Endothelial cell of umbilical vein (primary cell): ENCODE data around the gene LRRC71. TPM values are rescaled to one million over a fixed set of nuclear protein-coding genes. Genes with fewer than 3 reads are reported as not detected.
A peak's percentile ranks its signal among the peaks of the same experiment; 100 is the strongest.

Experiments used
- BruUV-seq: library from RNA; stranded (reverse); fragments of 400-500 nt; replicated peaks from 2 replicates; lab custom pipeline; 2021; lab: Mats Ljungman, UMichigan
- CTCF ChIA-PET: fragments of 300-600, 350-600 bp; sonication (Branson Sonifier 250); formaldehyde crosslinking; loops from one replicate; lab custom pipeline; 2021; ENCODE audit warnings: antibody characterized with exemption, inconsistent platforms; lab: Charles Lee
- POLR2A ChIA-PET: fragments of 300-600, 350-600 bp; sonication (Branson Sonifier 250); formaldehyde crosslinking; loops from one replicate; lab custom pipeline; 2021; ENCODE audit warnings: antibody characterized with exemption, inconsistent platforms; lab: Charles Lee
- DNase-seq: peaks from one replicate; pipeline ENCODE4 v3.0.0-alpha.2; 2011; ENCODE audit warnings: low read depth, low spot score
- FAIRE-seq: peaks from 2 replicates; lab custom pipeline; 2011; peaks lifted over from hg19 to GRCh38; lab: Jason Lieb, UNC
- H2AFZ ChIP-seq: 2 replicates; pipeline ENCODE4 v1.6.0; 2012; ENCODE audit warnings: low read depth, low read length, control low read depth, inconsistent platforms
- H3K27ac ChIP-seq: 2 replicates; pipeline ENCODE4 v1.5.1; 2011; ENCODE audit warnings: low read depth, mild to moderate bottlenecking, control low read depth, low read length, moderate library complexity; ENCODE audit not compliant: insufficient read depth
- H3K27me3 ChIP-seq, 2 experiments: 2 replicates each; pipeline versions ENCODE4 v1.6.0 to v1.6.1; 2011; ENCODE audit warnings: low read length in 2 of 2, mixed read lengths in 1 of 2; ENCODE audit not compliant: control insufficient read depth in 2 of 2, insufficient read depth in 2 of 2
- H3K36me3 ChIP-seq, 2 experiments: 2 replicates in 1 of 2; 3 replicates in 1 of 2; pipeline ENCODE4 v1.5.1; 2011; ENCODE audit warnings: low read length in 2 of 2, mild to moderate bottlenecking in 1 of 2, moderate library complexity in 1 of 2; ENCODE audit not compliant: control insufficient read depth in 2 of 2, insufficient read depth in 2 of 2; ENCODE audit errors: extremely low read depth in 1 of 2
- H3K4me1 ChIP-seq: 3 replicates; pipeline ENCODE4 v1.5.1; 2011; ENCODE audit warnings: mild to moderate bottlenecking, low read length; ENCODE audit not compliant: control insufficient read depth, insufficient read depth; ENCODE audit errors: extremely low read depth
- H3K4me2 ChIP-seq: 2 replicates; pipeline ENCODE4 v1.6.1; 2011; ENCODE audit warnings: low read length, control low read depth, mixed read lengths; ENCODE audit not compliant: insufficient read depth
- H3K4me3 ChIP-seq, 3 experiments: fragments of 200-600 bp in 1 of 3; sonication (generic), shearing (Covaris generic) in 1 of 3; replicated peaks in 1 of 3; 2 replicates each; pipeline ENCODE4 v1.5.1; 2011 to 2016; ENCODE audit warnings: control low read depth in 3 of 3, low read length in 3 of 3, mild to moderate bottlenecking in 2 of 3, inconsistent platforms in 1 of 3, low read depth in 1 of 3, moderate library complexity in 1 of 3; ENCODE audit not compliant: insufficient read depth in 1 of 3
- H3K79me2 ChIP-seq: 2 replicates; pipeline ENCODE4 v1.6.0; 2012; ENCODE audit warnings: low read length, inconsistent platforms; ENCODE audit not compliant: control insufficient read depth, insufficient read depth
- H3K9ac ChIP-seq: replicated peaks from 2 replicates; pipeline ENCODE3; 2011; ENCODE audit warnings: low read length, control low read depth; ENCODE audit not compliant: insufficient read depth; ENCODE audit errors: extremely low read depth
- H3K9me1 ChIP-seq: replicated peaks from 3 replicates; pipeline ENCODE4 v1.6.0; 2011; ENCODE audit warnings: mild to moderate bottlenecking, low read length; ENCODE audit not compliant: control insufficient read depth, insufficient read depth; ENCODE audit errors: extremely low read depth
- H3K9me3 ChIP-seq: replicated peaks from 2 replicates; pipeline ENCODE4 v1.5.1; 2012; ENCODE audit warnings: low read length, inconsistent platforms; ENCODE audit not compliant: control insufficient read depth, insufficient read depth
- H4K20me1 ChIP-seq: replicated peaks from 2 replicates; pipeline ENCODE3; 2011; ENCODE audit warnings: mild to moderate bottlenecking, low read length; ENCODE audit not compliant: control insufficient read depth, insufficient read depth; ENCODE audit errors: extremely low read depth
- EZH2 ChIP-seq: IDR thresholded peaks from 2 replicates; pipeline ENCODE4 v1.6.1; 2012; ENCODE audit warnings: borderline replicate concordance, low read depth, mild to moderate bottlenecking, moderate library complexity, low read length, inconsistent platforms; ENCODE audit not compliant: severe bottlenecking
- FOS ChIP-seq: IDR thresholded peaks from 2 replicates; pipeline ENCODE4 v1.6.1; 2011; ENCODE audit warnings: mild to moderate bottlenecking, low read length, moderate library complexity, borderline replicate concordance; ENCODE audit not compliant: insufficient read depth
- GATA2 ChIP-seq: IDR thresholded peaks from 2 replicates; pipeline ENCODE4 v1.7.0; 2011; ENCODE audit warnings: low read depth, mild to moderate bottlenecking, moderate library complexity, mixed read lengths, low read length; ENCODE audit not compliant: insufficient read length, insufficient read depth
- JUN ChIP-seq: IDR thresholded peaks from 2 replicates; pipeline ENCODE4 v1.6.1; 2011; ENCODE audit warnings: borderline replicate concordance, low read depth; ENCODE audit not compliant: insufficient read length, insufficient read depth
- MYC ChIP-seq: IDR thresholded peaks from one replicate; pipeline ENCODE4 v1.6.1; 2011; ENCODE audit warnings: mild to moderate bottlenecking, low read depth, low read length
- POLR2A ChIP-seq: IDR thresholded peaks from 2 replicates; pipeline ENCODE4 v1.6.1; 2012; ENCODE audit warnings: low read depth, mild to moderate bottlenecking, control low read depth, low read length
- POLR2AphosphoS5 ChIP-seq: IDR thresholded peaks from 2 replicates; pipeline ENCODE4 v1.6.1; 2012; ENCODE audit warnings: low read depth, mild to moderate bottlenecking, control low read depth, low read length, moderate library complexity; ENCODE audit not compliant: insufficient read depth
- dilution Hi-C: fragments of 300-500 bp; cut with MboI; formaldehyde crosslinking; loops from one replicate; pipeline ENCODE4 v1.15.0; 2019; ENCODE audit warnings: low sequenced_read_pairs; ENCODE audit not compliant: extremely low pct_ligation_motif_present
- intact Hi-C: fragments of 100-400 bp; cut with micrococcal nuclease; formaldehyde crosslinking; loops from one replicate; pipeline ENCODE4 v1.10.0; 2022
- polyA plus RNA-seq, 4 experiments: library from polyadenylated mRNA; depleted of rRNA in 3 of 4; stranded (reverse) in 3 of 4; unstranded in 1 of 4; fragments of >200 nt; gene quantifications; 2 replicates each; pipeline versions ENCODE4 v1.2.1 to v1.2.3, GENCODE V29; 2011 to 2012; ENCODE audit warnings: missing spikeins in 1 of 4
- total RNA-seq: library from RNA; stranded (reverse); gene quantifications from 2 replicates; pipeline ENCODE4 v1.2.3, GENCODE V29; 2021
- TF ChIP-seq, protein P1 (sequence below), 2 donors: IDR thresholded peaks; 1 replicate in 1 of 2; 2 replicates in 1 of 2; pipeline ENCODE4 v1.5.1; 2011; ENCODE audit warnings: low read length in 2 of 2, mild to moderate bottlenecking in 2 of 2, moderate library complexity in 2 of 2, control low read depth in 1 of 2, inconsistent platforms in 1 of 2, low read depth in 1 of 2; ENCODE audit not compliant: insufficient read depth in 1 of 2; ENCODE audit errors: extremely low read depth in 1 of 2
- TF ChIP-seq, protein P2 (sequence below): IDR thresholded peaks from 2 replicates; pipeline ENCODE4 v1.6.1; 2011; ENCODE audit not compliant: insufficient read depth, insufficient read length

The LRRC71 gene
- total and polyA plus RNA-seq, 2 donors (not counting 3 experiments of a cell fraction or from before 2014, with no cell fraction given), result 0.35 to 0.66 TPM

DNA sequence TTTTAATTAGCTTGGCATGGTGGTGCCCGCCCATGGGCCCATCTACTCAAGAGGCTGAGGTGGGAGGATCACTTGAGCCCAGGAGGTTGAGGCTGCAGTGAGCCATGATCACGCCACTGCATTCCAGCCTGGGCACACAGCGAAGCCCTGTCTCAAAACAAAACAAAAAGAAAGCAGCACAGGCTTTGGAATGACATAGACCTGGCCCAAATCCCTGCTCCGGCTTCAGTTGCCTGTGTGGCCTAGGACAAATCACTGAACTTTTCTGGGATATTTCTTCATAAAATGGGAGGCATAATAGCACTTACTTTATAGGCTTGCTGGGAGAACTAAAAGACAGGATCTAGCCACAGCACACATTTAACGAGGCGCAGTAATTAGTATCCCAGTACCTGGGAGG is 24.5 kb upstream of the LRRC71 start:
- H3K36me3 ChIP-seq, result no peaks in the 10 kb centered on the region
- TF ChIP-seq POLR2A (no peak), POLR2AphosphoS5 (no peak), GATA2 (no peak), EZH2 (no peak), JUN (no peak), FOS (no peak), MYC (no peak)
- TF ChIP-seq, protein P1, sequence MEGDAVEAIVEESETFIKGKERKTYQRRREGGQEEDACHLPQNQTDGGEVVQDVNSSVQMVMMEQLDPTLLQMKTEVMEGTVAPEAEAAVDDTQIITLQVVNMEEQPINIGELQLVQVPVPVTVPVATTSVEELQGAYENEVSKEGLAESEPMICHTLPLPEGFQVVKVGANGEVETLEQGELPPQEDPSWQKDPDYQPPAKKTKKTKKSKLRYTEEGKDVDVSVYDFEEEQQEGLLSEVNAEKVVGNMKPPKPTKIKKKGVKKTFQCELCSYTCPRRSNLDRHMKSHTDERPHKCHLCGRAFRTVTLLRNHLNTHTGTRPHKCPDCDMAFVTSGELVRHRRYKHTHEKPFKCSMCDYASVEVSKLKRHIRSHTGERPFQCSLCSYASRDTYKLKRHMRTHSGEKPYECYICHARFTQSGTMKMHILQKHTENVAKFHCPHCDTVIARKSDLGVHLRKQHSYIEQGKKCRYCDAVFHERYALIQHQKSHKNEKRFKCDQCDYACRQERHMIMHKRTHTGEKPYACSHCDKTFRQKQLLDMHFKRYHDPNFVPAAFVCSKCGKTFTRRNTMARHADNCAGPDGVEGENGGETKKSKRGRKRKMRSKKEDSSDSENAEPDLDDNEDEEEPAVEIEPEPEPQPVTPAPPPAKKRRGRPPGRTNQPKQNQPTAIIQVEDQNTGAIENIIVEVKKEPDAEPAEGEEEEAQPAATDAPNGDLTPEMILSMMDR (IDR thresholded peaks at IDR 0.05; ENCODE audit: extremely low read depth in 1 of 2, insufficient read depth in 1 of 2, low read depth in 1 of 2, low read length in 2 of 2), result no peak
- TF ChIP-seq, protein P2, sequence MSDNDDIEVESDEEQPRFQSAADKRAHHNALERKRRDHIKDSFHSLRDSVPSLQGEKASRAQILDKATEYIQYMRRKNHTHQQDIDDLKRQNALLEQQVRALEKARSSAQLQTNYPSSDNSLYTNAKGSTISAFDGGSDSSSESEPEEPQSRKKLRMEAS, result no peak
- POLR2A ChIA-PET, result no interaction called here
- DNase-seq (no peak), FAIRE-seq (peak; percentile 21)
- peaks cover 71% of the 10 kb centered on the region for H3K79me2 ChIP-seq
- intact Hi-C loops, result loop anchor here (2.0 to 10.0 kb wide), 2 partner anchors 235 to 391 kb away; partner anchors contain the start of gene MEF2D
- peak overlapping the region; percentile 84 for H3K9ac ChIP-seq
- no peak overlapping the region for H2AFZ ChIP-seq
- no peaks in the 10 kb centered on the region for H4K20me1 ChIP-seq
- peak overlapping the region in 1 of 3 experiments; percentile 92 for H3K4me3 ChIP-seq
- H3K4me2 ChIP-seq, result peak overlapping the region; percentile 96
- H3K9me3 ChIP-seq, result no peaks in the 10 kb centered on the region
- peak overlapping the region; percentile 95 for H3K27ac ChIP-seq
- no peaks in the 10 kb centered on the region for H3K27me3 ChIP-seq
- CTCF ChIA-PET, result interaction anchor here (1.9 to 8.0 kb wide), 2 partner anchors 29 to 206 kb away, joined by 6 to 312 read pairs; partner anchors contain the start of gene LRRC71
- no TSS peak for BruUV-seq
- peaks cover 63% of the 10 kb centered on the region for H3K4me1 ChIP-seq
- dilution Hi-C loops, result no loop called here
- no peaks in the 10 kb centered on the region for H3K9me1 ChIP-seq
